HFF-Myc (cell line): Measurements from ENCODE around the gene PRMT7.

ENCODE experiments used
- DNase-seq: peaks from one replicate; pipeline ENCODE4 v3.0.0-alpha.2; 2011; ENCODE audit warnings: low read depth; ENCODE audit errors: extremely low read depth
- H3K4me3 ChIP-seq: replicated peaks from 2 replicates; pipeline ENCODE4 v1.5.1; 2011; ENCODE audit warnings: low read depth, mild to moderate bottlenecking, control low read depth, low read length
- TF ChIP-seq, protein P1 (sequence below): IDR thresholded peaks from 2 replicates; pipeline ENCODE4 v1.5.1; 2012; ENCODE audit warnings: mild to moderate bottlenecking, low read depth, low read length, control low read depth; ENCODE audit errors: missing control alignments

The PRMT7 gene

GRCh38 chr16:68374246-68374805 lies 63.5 kb downstream of the PRMT7 start:
- TF ChIP-seq, protein P1, sequence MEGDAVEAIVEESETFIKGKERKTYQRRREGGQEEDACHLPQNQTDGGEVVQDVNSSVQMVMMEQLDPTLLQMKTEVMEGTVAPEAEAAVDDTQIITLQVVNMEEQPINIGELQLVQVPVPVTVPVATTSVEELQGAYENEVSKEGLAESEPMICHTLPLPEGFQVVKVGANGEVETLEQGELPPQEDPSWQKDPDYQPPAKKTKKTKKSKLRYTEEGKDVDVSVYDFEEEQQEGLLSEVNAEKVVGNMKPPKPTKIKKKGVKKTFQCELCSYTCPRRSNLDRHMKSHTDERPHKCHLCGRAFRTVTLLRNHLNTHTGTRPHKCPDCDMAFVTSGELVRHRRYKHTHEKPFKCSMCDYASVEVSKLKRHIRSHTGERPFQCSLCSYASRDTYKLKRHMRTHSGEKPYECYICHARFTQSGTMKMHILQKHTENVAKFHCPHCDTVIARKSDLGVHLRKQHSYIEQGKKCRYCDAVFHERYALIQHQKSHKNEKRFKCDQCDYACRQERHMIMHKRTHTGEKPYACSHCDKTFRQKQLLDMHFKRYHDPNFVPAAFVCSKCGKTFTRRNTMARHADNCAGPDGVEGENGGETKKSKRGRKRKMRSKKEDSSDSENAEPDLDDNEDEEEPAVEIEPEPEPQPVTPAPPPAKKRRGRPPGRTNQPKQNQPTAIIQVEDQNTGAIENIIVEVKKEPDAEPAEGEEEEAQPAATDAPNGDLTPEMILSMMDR = no peak
- DNase-seq = no peak
- no peak overlapping the region for H3K4me3 ChIP-seq

GRCh38 chr16:68374961-68375660 lies 64.3 kb downstream of the PRMT7 start:
- H3K4me3 ChIP-seq = no peak overlapping the region
- DNase-seq = no peak
- TF ChIP-seq, protein P1 = no peak

- no peak for DNase-seq
- H3K4me3 ChIP-seq = no peak overlapping the region
- TF ChIP-seq, protein P1 = no peak
Measured at GRCh38 chr16:68375801-68376536, 65.2 kb downstream of the PRMT7 start.

DNA sequence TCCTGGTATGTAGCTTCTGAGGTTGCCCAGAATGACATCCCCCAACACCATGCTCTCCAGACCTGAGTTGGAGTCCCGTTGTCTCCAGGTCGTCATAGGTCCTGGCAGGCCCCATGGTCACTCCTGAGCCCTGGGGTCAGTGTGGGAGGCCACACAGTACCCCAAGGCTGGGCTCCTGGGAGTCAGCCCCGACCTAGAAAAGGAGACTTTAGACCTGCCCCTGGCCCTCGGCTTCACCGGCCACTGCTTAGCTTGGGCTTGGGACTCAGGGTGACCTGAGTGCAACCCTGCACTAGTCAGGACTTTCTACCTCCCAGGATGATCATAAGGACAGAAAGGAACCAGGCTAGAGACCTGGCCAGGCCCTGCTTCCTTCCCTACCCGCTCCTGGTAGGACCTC lies 65.8 kb downstream of the PRMT7 start:
- H3K4me3 ChIP-seq = no peak overlapping the region
- TF ChIP-seq, protein P1 = no peak
- no peak for DNase-seq

GRCh38 chr16:68377221-68377620 lies 66.4 kb downstream of the PRMT7 start:
- TF ChIP-seq, protein P1 = no peak
- H3K4me3 ChIP-seq = no peak overlapping the region

DNA sequence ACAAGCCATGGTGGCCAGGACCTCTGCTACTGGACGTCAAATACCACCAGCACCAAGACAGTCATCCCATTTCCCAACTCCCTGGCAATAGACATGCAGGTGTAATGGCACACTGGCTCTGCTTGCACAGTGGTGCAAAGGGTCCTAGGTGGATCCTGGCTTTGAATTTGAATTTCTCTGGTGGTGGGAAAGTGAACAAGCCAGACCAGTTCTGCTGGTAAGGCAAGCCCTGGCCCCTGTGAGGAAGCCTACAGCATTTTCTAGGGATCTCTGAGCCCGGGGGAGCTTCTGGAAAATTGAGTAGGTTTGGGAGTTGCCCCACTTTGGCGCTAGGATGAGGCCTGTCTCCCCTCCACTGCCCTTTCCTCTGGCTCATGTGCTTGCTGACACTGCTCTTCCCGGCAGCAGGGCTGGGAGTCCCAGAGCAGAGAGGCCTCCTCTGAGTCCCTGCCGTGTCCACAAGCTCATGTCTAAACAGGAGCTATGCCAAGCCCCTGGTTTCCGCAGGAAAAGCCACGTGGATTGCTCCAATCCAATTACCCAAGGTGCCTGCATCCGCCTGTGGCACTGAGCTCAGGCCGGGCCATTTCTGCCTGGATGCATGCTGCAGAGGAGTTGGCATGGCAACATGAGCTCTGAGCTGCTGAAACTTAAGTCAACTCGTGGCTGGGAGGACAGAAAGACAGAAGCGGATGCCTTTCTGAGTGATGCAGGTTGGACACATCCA lies 67.0 kb downstream of the PRMT7 start:
- TF ChIP-seq, protein P1 = no peak
- DNase-seq = no peak
- no peak overlapping the region for H3K4me3 ChIP-seq

More at GRCh38 chr16:68377221-68377620, 66.4 kb downstream of the PRMT7 start:
- DNase-seq = no peak
